SK-N-SH (cell line): ENCODE results near the gene OR1I1.

ENCODE experiments used
- CTCF ChIP-seq: fragments of 200-600 bp; sonication (generic); IDR thresholded peaks from 2 replicates; pipeline ENCODE4 v1.6.1; 2017; ENCODE audit warnings: antibody characterized with exemption, mild to moderate bottlenecking, moderate library complexity
- EP300 ChIP-seq, 2 experiments: IDR thresholded peaks; 2 replicates each; pipeline versions ENCODE4 v1.4.0 to v1.6.1; 2012; ENCODE audit warnings: borderline replicate concordance in 1 of 2, low read depth in 1 of 2, low read length in 1 of 2
- MXI1 ChIP-seq: IDR thresholded peaks from 2 replicates; pipeline ENCODE4 v1.6.1; 2012; ENCODE audit warnings: mild to moderate bottlenecking, low read depth, low read length, improper control_type of control experiment
- RAD21 ChIP-seq: IDR thresholded peaks from 2 replicates; pipeline ENCODE4 v1.6.1; 2012; ENCODE audit warnings: mild to moderate bottlenecking, low read length
- REST ChIP-seq: IDR thresholded peaks from 2 replicates; pipeline ENCODE4 v1.6.1; 2012; ENCODE audit warnings: mild to moderate bottlenecking, low read depth, low read length, moderate library complexity
- USF2 ChIP-seq: fragments of 150-350 bp; IDR thresholded peaks from 2 replicates; pipeline ENCODE4 v1.6.1; 2017; ENCODE audit warnings: antibody characterized with exemption, low read length, low read depth, borderline replicate concordance

- TF ChIP-seq EP300 (IDR thresholded peaks at IDR 0.05; ENCODE audit: borderline replicate concordance in 1 of 2, low read depth in 1 of 2, low read length in 1 of 2) (no peak), CTCF (no peak), REST (no peak), RAD21 (no peak), USF2 (no peak), MXI1 (no peak)
Observed at GRCh38 chr19:15062036-15062435, 20.0 kb upstream of the OR1I1 start.
